Retinal pigment epithelial cell (primary cell): Measurements from ENCODE around the gene MTX1.
A peak's percentile ranks its signal among the peaks of the same experiment; 100 is the strongest.
"Not testable (repeated sequence)": the region's sequence is repeated elsewhere in the genome, so short reads cannot be mapped to it uniquely, and the experiment has no call there.

ENCODE experiments used
- DNase-seq: peaks from one replicate; pipeline ENCODE4 v3.0.0-alpha.2; 2010; ENCODE audit warnings: low read depth
- H3K4me3 ChIP-seq: 2 replicates; pipeline ENCODE4 v1.5.1; 2011; ENCODE audit warnings: mild to moderate bottlenecking, low read length, control low read depth, moderate library complexity
- CTCF ChIP-seq: conservative IDR thresholded peaks from 2 replicates; pipeline ENCODE4 v1.5.1; 2011; ENCODE audit warnings: low read depth, low read length, control low read depth, inconsistent platforms

MTX1 gene

GRCh38 chr1:155193275-155193990, 15.1 kb upstream of the MTX1 start:
- peak; percentile 97 for TF ChIP-seq CTCF
- peak overlapping the region; percentile 72 for H3K4me3 ChIP-seq
- peak; percentile 73 for DNase-seq

- not testable (repeated sequence) for DNase-seq
- H3K4me3 ChIP-seq, result peak overlapping the region; percentile 72
Observed at GRCh38 chr1:155193991-155194240, 14.6 kb upstream of the MTX1 start.

- TF ChIP-seq CTCF, result no peak
- DNase-seq, result no peak
Observed at GRCh38 chr1:155195201-155196102, 13.0 kb upstream of the MTX1 start.

GRCh38 chr1:155196103-155196892, 12.2 kb upstream of the MTX1 start:
- H3K4me3 ChIP-seq, result peak overlapping the region; percentile 72
- peak; percentile 62 for DNase-seq
- no peak for TF ChIP-seq CTCF

More at GRCh38 chr1:155195201-155196102, 13.0 kb upstream of the MTX1 start:
- peak overlapping the region; percentile 72 for H3K4me3 ChIP-seq

GRCh38 chr1:155196893-155197638, 11.4 kb upstream of the MTX1 start:
- H3K4me3 ChIP-seq, result no peak overlapping the region
- no peak for DNase-seq
- no peak for TF ChIP-seq CTCF

GRCh38 chr1:155197901-155198546, 10.5 kb upstream of the MTX1 start:
- no peak for DNase-seq
- no peak overlapping the region for H3K4me3 ChIP-seq
- no peak for TF ChIP-seq CTCF
